NT2/D1 (cell line): Measurements from ENCODE around the gene NECTIN4.
A peak's percentile ranks its signal among the peaks of the same experiment; 100 is the strongest.

Source experiments
- DNase-seq: peaks from one replicate; pipeline ENCODE4 v3.0.0-alpha.2; 2011; ENCODE audit warnings: low read depth, low spot score
- H3K27me3 ChIP-seq: 2 replicates; pipeline ENCODE4 v1.6.0; 2011; ENCODE audit warnings: mild to moderate bottlenecking; ENCODE audit not compliant: insufficient read length, insufficient read depth
- H3K36me3 ChIP-seq: 2 replicates; pipeline ENCODE4 v1.6.1; 2011; ENCODE audit warnings: mild to moderate bottlenecking, low read length, mixed read lengths; ENCODE audit not compliant: insufficient read depth, insufficient read length
- H3K4me1 ChIP-seq: 2 replicates; pipeline ENCODE4 v1.5.1; 2011; ENCODE audit not compliant: insufficient read depth, insufficient read length
- H3K4me3 ChIP-seq: 2 replicates; pipeline ENCODE4 v1.5.1; 2011; ENCODE audit warnings: low read depth; ENCODE audit not compliant: insufficient read length
- H3K9ac ChIP-seq: 2 replicates; pipeline ENCODE4 v1.6.0; 2011; ENCODE audit warnings: low read depth; ENCODE audit not compliant: insufficient read length
- H3K9me3 ChIP-seq: 2 replicates; pipeline ENCODE4 v1.5.1; 2011; ENCODE audit warnings: mild to moderate bottlenecking, low read length; ENCODE audit not compliant: insufficient read depth
- SUZ12 ChIP-seq: IDR thresholded peaks from 2 replicates; pipeline ENCODE4 v1.6.1; 2011; ENCODE audit not compliant: insufficient read length, insufficient read depth; ENCODE audit errors: extremely low read depth
- YY1 ChIP-seq: IDR thresholded peaks from 2 replicates; pipeline ENCODE4 v1.6.1; 2011; ENCODE audit not compliant: insufficient read length, insufficient read depth
- ZNF274 ChIP-seq: IDR thresholded peaks from 2 replicates; pipeline ENCODE4 v1.6.1; 2011; ENCODE audit warnings: mild to moderate bottlenecking, low read depth, low read length

The NECTIN4 gene

GRCh38 chr1:161089251-161089924, at the start of gene NECTIN4:
Gene NECTIN4, minus strand, starts transcription at chr1:161089558. Its CDS starts 262 bp downstream, at chr1:161089296.
- DNase-seq = no peak
- Histone ChIP-seq H3K9me3 (no peaks in the 10 kb centered on the region), H3K4me3 (no peak within 1 kb of the TSS), H3K27me3 (no peaks in the 10 kb centered on the region), H3K4me1 (peaks cover 26% of the 10 kb centered on the region), H3K36me3 (no peaks in the 10 kb centered on the region), H3K9ac (no peak within 1 kb of the TSS)
- no peak for TF ChIP-seq ZNF274
- no peak for TF ChIP-seq SUZ12
- no peak for TF ChIP-seq YY1

- TF ChIP-seq SUZ12 = no peak
- no peak for TF ChIP-seq YY1
- no peak for TF ChIP-seq ZNF274
- Histone ChIP-seq H3K9me3 (no peaks in the 10 kb centered on the region), H3K4me1 (peaks cover 2% of the 10 kb centered on the region), H3K27me3 (no peaks in the 10 kb centered on the region), H3K4me3 (no peak overlapping the region), H3K9ac (no peak overlapping the region), H3K36me3 (peaks cover 58% of the 10 kb centered on the region)
- no peak for DNase-seq
These were observed 49.1 kb upstream of the NECTIN4 start for GRCh38 chr1:161138431-161138830.

GRCh38 chr1:161137881-161138280, 48.5 kb upstream of the NECTIN4 start:
- no peak for DNase-seq
- no peaks in the 10 kb centered on the region for H3K27me3 ChIP-seq
- H3K4me1 ChIP-seq = peaks cover 2% of the 10 kb centered on the region
- H3K9ac ChIP-seq = no peak overlapping the region
- no peak overlapping the region for H3K4me3 ChIP-seq
- peaks cover 57% of the 10 kb centered on the region for H3K36me3 ChIP-seq
- H3K9me3 ChIP-seq = no peaks in the 10 kb centered on the region
- TF ChIP-seq ZNF274 (no peak), SUZ12 (no peak), YY1 (no peak)

- Histone ChIP-seq H3K9ac (peak overlapping the region; percentile 92), H3K4me1 (no peaks in the 10 kb centered on the region), H3K36me3 (peaks cover 62% of the 10 kb centered on the region), H3K9me3 (no peaks in the 10 kb centered on the region), H3K4me3 (peak overlapping the region; percentile 77), H3K27me3 (no peaks in the 10 kb centered on the region)
- TF ChIP-seq YY1 = no peak
- no peak for TF ChIP-seq ZNF274
- TF ChIP-seq SUZ12 = no peak
- DNase-seq = no peak
These were observed 43.9 kb upstream of the NECTIN4 start for GRCh38 chr1:161133220-161133740.

GRCh38 chr1:161132410-161133219, 43.3 kb upstream of the NECTIN4 start, which contains the start of gene DEDD:
Gene DEDD, minus strand, starts transcription at chr1:161132667. Its CDS starts 8,205 bp downstream, at chr1:161124462.
- H3K27me3 ChIP-seq = no peaks in the 10 kb centered on the region
- peak; percentile 96 for DNase-seq
- H3K4me1 ChIP-seq = no peaks in the 10 kb centered on the region
- H3K9me3 ChIP-seq = no peaks in the 10 kb centered on the region
- peak within 1 kb of the TSS; percentile 92 for H3K9ac ChIP-seq
- peak within 1 kb of the TSS; percentile 81 for H3K4me3 ChIP-seq
- TF ChIP-seq SUZ12 (no peak), YY1 (peak; percentile 99)
- H3K36me3 ChIP-seq = peaks cover 63% of the 10 kb centered on the region

GRCh38 chr1:161131523-161132409, 42.4 kb upstream of the NECTIN4 start:
- TF ChIP-seq SUZ12 = no peak
- TF ChIP-seq YY1 = no peak
- TF ChIP-seq ZNF274 = no peak
- Histone ChIP-seq H3K4me1 (no peaks in the 10 kb centered on the region), H3K4me3 (peak overlapping the region; percentile 81), H3K9me3 (no peaks in the 10 kb centered on the region), H3K27me3 (no peaks in the 10 kb centered on the region), H3K36me3 (peaks cover 63% of the 10 kb centered on the region), H3K9ac (peak overlapping the region; percentile 86)
- DNase-seq = no peak
